Inflammatory macrophage treated with lipopolysaccharide for 4 hours (primary cell): ENCODE results near the gene TMEM106C.
A peak's percentile ranks its signal among the peaks of the same experiment; 100 is the strongest.
"Not testable (repeated sequence)": the region's sequence is repeated elsewhere in the genome, so short reads cannot be mapped to it uniquely, and the experiment has no call there.

Experiments
- DNase-seq: peaks from one replicate; pipeline ENCODE4 v3.0.0-alpha.2; 2020

Gene TMEM106C

GRCh38 chr12:47950856-47951468 is 12.4 kb upstream of the TMEM106C start:
- DNase-seq = no peak

GRCh38 chr12:47954058-47954457 is 9.3 kb upstream of the TMEM106C start:
- DNase-seq = no peak

GRCh38 chr12:47954467-47955045 is 8.8 kb upstream of the TMEM106C start:
- no peak for DNase-seq

GRCh38 chr12:47955059-47955458 is 8.3 kb upstream of the TMEM106C start:
- no peak for DNase-seq

- DNase-seq = not testable (repeated sequence)
These were observed 5.7 kb upstream of the TMEM106C start for GRCh38 chr12:47957671-47958070.

- no peak for DNase-seq
These were observed 1.2 kb upstream of the TMEM106C start for GRCh38 chr12:47962198-47962597.

- peak; percentile 8 for DNase-seq
These were observed 821 bp downstream of the TMEM106C start for GRCh38 chr12:47964106-47964728.

- peak; percentile 3 for DNase-seq
These were observed 2.2 kb downstream of the TMEM106C start for GRCh38 chr12:47965581-47965980.

GRCh38 chr12:47967461-47968321 is 4.3 kb downstream of the TMEM106C start:
- no peak for DNase-seq

- no peak for DNase-seq
These were observed 6.4 kb downstream of the TMEM106C start for GRCh38 chr12:47969845-47970244.

GRCh38 chr12:47970843-47971242 is 7.4 kb downstream of the TMEM106C start:
- DNase-seq = no peak

GRCh38 chr12:47972895-47973294 is 9.5 kb downstream of the TMEM106C start:
- no peak for DNase-seq

GRCh38 chr12:47973870-47974269 is 10.5 kb downstream of the TMEM106C start:
- no peak for DNase-seq

GRCh38 chr12:47975036-47975620 is 11.7 kb downstream of the TMEM106C start:
- no peak for DNase-seq

GRCh38 chr12:47975816-47976215 is 12.4 kb downstream of the TMEM106C start:
- no peak for DNase-seq

GRCh38 chr12:47977046-47977771 is 13.8 kb downstream of the TMEM106C start:
- no peak for DNase-seq

- DNase-seq = no peak
These were observed 14.6 kb downstream of the TMEM106C start for GRCh38 chr12:47977772-47978597.

GRCh38 chr12:47978598-47978873 is 15.1 kb downstream of the TMEM106C start:
- DNase-seq = no peak

GRCh38 chr12:47979166-47979565 is 15.8 kb downstream of the TMEM106C start:
- no peak for DNase-seq

GRCh38 chr12:47979686-47980085 is 16.3 kb downstream of the TMEM106C start:
- no peak for DNase-seq

GRCh38 chr12:47980197-47980596 is 16.8 kb downstream of the TMEM106C start:
- DNase-seq = no peak
